SU-DHL-6 (cell line): Measurements from ENCODE around the gene NOVA1.

Source experiments
- CTCF ChIP-seq: fragments of 200-600 bp; sonication (generic); IDR thresholded peaks from one replicate; pipeline ENCODE4 v1.5.1; 2017; ENCODE audit warnings: antibody characterized with exemption, mild to moderate bottlenecking, low read length, moderate library complexity; ENCODE audit not compliant: insufficient read depth, poor library complexity, severe bottlenecking
- EZH2phosphoT487 ChIP-seq: fragments of 200-600 bp; sonication (generic), shearing (Covaris generic); conservative IDR thresholded peaks from 2 replicates; pipeline ENCODE4 v1.6.1; 2018; ENCODE audit warnings: mild to moderate bottlenecking, antibody characterized with exemption, low read length, moderate library complexity, mixed read lengths

- TF ChIP-seq CTCF (no peak), EZH2phosphoT487 (no peak)
These were observed 168.6 kb downstream of the NOVA1 start for GRCh38 chr14:26429205-26429604.
